ENCODE data around the gene TAX1BP3. TPM values are rescaled to one million over a fixed set of nuclear protein-coding genes. Genes with fewer than 3 reads are reported as not detected.

TAX1BP3 gene
- total and polyA plus RNA-seq, 2 of the 13 experiments (the other 11 are each of a cell fraction or from before 2014, with no cell fraction given), result 16.7 to 45.1 TPM

DNA sequence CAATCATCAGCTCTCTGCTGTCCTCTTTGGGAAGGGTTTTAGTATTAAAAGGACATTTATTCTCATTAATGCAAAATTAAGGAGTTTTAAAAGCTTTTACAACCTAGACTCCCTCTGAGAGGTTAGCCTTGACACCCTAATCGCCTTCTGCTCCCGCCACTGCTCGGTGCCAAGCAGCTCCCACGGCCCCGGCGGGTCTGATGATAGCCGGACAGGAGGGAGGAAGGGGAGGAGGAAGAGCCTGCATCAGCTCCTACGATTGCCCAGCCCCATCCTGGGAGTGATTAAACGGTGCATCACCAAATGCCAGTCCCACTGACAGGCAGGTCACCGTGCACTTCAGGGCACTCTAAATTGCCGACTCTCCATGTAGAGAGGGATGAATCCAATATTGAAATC, 40.6 kb downstream of the TAX1BP3 start:
- FAIRE-seq, result no peak
- BruUV-seq (replicated peaks), result no TSS peak
- H3K4me3 ChIP-seq (replicated peaks in 1 of 3; ENCODE audit: insufficient read depth in 1 of 3, low read depth in 2 of 3, low read length in 3 of 3), result no peak overlapping the region
- no peak for ATAC-seq
- no peak overlapping the region for H2AFZ ChIP-seq (ENCODE audit: low read length)
- intact Hi-C loops (cut with micrococcal nuclease; ENCODE audit: unreplicated experiment), result no loop called here
- no peaks in the 10 kb centered on the region for H3K27me3 ChIP-seq (ENCODE audit: control insufficient read depth in 1 of 2, insufficient read depth in 2 of 2, low read length in 2 of 2)
- peaks cover 12% of the 10 kb centered on the region for H4K20me1 ChIP-seq (ENCODE audit: insufficient read depth, low read length)
- TF ChIP-seq MAFK (conservative IDR thresholded peaks at IDR 0.05 in 1 of 2, IDR thresholded peaks at IDR 0.05 in 1 of 2; ENCODE audit: low read length in 2 of 2) (no peak), ZNF777 (CRISPR knock-in tag; IDR thresholded peaks at IDR 0.05) (no peak), KDM3A (CRISPR knock-in tag; IDR thresholded peaks at IDR 0.05; ENCODE audit: low read depth) (no peak), HNRNPH1 (optimal IDR thresholded peaks at IDR 0.05; ENCODE audit: low read depth, low read length) (no peak), MIXL1 (CRISPR knock-in tag; IDR thresholded peaks at IDR 0.05) (no peak), ZNF3 (CRISPR knock-in tag; IDR thresholded peaks at IDR 0.05) (no peak), ZBTB3 (CRISPR knock-in tag; IDR thresholded peaks at IDR 0.05; ENCODE audit: borderline replicate concordance, low read depth) (no peak), NFKBIZ (CRISPR knock-in tag; IDR thresholded peaks at IDR 0.05) (no peak), NR1H2 (CRISPR knock-in tag; IDR thresholded peaks at IDR 0.05; ENCODE audit: borderline replicate concordance, low read depth) (no peak), TOE1 (CRISPR knock-in tag; IDR thresholded peaks at IDR 0.05) (no peak), JARID2 (CRISPR knock-in tag; IDR thresholded peaks at IDR 0.05; ENCODE audit: insufficient replicate concordance) (no peak), HOXA7 (CRISPR knock-in tag; IDR thresholded peaks at IDR 0.05) (no peak), HES4 (CRISPR knock-in tag; IDR thresholded peaks at IDR 0.05; ENCODE audit: borderline replicate concordance) (no peak), ZNF329 (CRISPR knock-in tag; IDR thresholded peaks at IDR 0.05; ENCODE audit: low read depth) (no peak)
- TF ChIP-seq, protein P1, sequence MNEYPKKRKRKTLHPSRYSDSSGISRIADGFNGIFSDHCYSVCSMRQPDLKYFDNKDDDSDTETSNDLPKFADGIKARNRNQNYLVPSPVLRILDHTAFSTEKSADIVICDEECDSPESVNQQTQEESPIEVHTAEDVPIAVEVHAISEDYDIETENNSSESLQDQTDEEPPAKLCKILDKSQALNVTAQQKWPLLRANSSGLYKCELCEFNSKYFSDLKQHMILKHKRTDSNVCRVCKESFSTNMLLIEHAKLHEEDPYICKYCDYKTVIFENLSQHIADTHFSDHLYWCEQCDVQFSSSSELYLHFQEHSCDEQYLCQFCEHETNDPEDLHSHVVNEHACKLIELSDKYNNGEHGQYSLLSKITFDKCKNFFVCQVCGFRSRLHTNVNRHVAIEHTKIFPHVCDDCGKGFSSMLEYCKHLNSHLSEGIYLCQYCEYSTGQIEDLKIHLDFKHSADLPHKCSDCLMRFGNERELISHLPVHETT (CRISPR knock-in tag; conservative IDR thresholded peaks at IDR 0.05), result no peak
- TF ChIP-seq, protein P2, sequence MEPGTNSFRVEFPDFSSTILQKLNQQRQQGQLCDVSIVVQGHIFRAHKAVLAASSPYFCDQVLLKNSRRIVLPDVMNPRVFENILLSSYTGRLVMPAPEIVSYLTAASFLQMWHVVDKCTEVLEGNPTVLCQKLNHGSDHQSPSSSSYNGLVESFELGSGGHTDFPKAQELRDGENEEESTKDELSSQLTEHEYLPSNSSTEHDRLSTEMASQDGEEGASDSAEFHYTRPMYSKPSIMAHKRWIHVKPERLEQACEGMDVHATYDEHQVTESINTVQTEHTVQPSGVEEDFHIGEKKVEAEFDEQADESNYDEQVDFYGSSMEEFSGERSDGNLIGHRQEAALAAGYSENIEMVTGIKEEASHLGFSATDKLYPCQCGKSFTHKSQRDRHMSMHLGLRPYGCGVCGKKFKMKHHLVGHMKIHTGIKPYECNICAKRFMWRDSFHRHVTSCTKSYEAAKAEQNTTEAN (CRISPR knock-in tag; conservative IDR thresholded peaks at IDR 0.05), result no peak
- POLR2A ChIA-PET, result interaction anchor here (2.4 kb wide), 1 partner anchor 8 kb away, joined by 11 read pairs; the partner anchor contains the start of genes CTNS and SHPK
- CTCF ChIA-PET (ENCODE audit: low intra/inter-chr PET ratio, low total read pairs), result no interaction called here
- no peaks in the 10 kb centered on the region for H3K9me3 ChIP-seq (ENCODE audit: low read length)
- peaks cover 16% of the 10 kb centered on the region for H3K79me2 ChIP-seq (ENCODE audit: insufficient read depth, low read length)
- in situ Hi-C loops (cut with HindIII; ENCODE audit: extremely low pct_ligation_motif_present, low pct_unique_long_range_greater_than_20kb), result no loop called here
- no peak overlapping the region for H3K27ac ChIP-seq (ENCODE audit: extremely low read length, insufficient read depth, low read length)
- WGBS (ENCODE audit: low lambda C conversion rate), result 92% methylated on average over 10 of the region's 11 CpGs
- no peak overlapping the region for H3K9ac ChIP-seq (ENCODE audit: insufficient read depth, low read depth, low read length)
- peaks cover 33 to 74% of the 10 kb centered on the region in 2 experiments for H3K36me3 ChIP-seq (replicated peaks in 1 of 2; ENCODE audit: control insufficient read depth in 1 of 2, insufficient read depth in 2 of 2, low read length in 2 of 2)
- no peak for DNase-seq (ENCODE audit: low spot score)
- H3K4me1 ChIP-seq (ENCODE audit: insufficient read depth, low read length), result peaks cover 9% of the 10 kb centered on the region; the same call in 1 of the 2 replicates
- H3K4me2 ChIP-seq (ENCODE audit: low read depth, low read length), result no peak overlapping the region
